ENCODE data around the gene MYO3B.

- TF ChIP-seq, protein P1, sequence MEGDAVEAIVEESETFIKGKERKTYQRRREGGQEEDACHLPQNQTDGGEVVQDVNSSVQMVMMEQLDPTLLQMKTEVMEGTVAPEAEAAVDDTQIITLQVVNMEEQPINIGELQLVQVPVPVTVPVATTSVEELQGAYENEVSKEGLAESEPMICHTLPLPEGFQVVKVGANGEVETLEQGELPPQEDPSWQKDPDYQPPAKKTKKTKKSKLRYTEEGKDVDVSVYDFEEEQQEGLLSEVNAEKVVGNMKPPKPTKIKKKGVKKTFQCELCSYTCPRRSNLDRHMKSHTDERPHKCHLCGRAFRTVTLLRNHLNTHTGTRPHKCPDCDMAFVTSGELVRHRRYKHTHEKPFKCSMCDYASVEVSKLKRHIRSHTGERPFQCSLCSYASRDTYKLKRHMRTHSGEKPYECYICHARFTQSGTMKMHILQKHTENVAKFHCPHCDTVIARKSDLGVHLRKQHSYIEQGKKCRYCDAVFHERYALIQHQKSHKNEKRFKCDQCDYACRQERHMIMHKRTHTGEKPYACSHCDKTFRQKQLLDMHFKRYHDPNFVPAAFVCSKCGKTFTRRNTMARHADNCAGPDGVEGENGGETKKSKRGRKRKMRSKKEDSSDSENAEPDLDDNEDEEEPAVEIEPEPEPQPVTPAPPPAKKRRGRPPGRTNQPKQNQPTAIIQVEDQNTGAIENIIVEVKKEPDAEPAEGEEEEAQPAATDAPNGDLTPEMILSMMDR (IDR thresholded peaks at IDR 0.05; ENCODE audit: low read depth, low read length, poor library complexity, severe bottlenecking), result no peak
- no peak for TF ChIP-seq EZH2phosphoT487 (IDR thresholded peaks at IDR 0.05; ENCODE audit: borderline replicate concordance, low read length)
Measured at GRCh38 chr2:170567429-170567828, 389.5 kb downstream of the MYO3B start.

All from DOHH2 (cell line).